CD14-positive monocyte (primary cell): ENCODE measurements around the gene HPGD. TPM values are rescaled to one million over a fixed set of nuclear protein-coding genes. Genes with fewer than 3 reads are reported as not detected.
A peak's percentile ranks its signal among the peaks of the same experiment; 100 is the strongest.

ENCODE experiments used
- DNase-seq, 3 donors: peaks; one replicate each; pipeline ENCODE4 v3.0.0-alpha.2; 2011 to 2022
- H2AFZ ChIP-seq: 2 replicates; pipeline ENCODE4 v1.6.0; 2012; ENCODE audit warnings: mild to moderate bottlenecking, low read depth, low read length, inconsistent platforms; ENCODE audit not compliant: insufficient read depth, poor library complexity, severe bottlenecking
- H3K27ac ChIP-seq, 2 donors: 1 replicate in 1 of 2; 2 replicates in 1 of 2; pipeline ENCODE4 v1.5.1; 2012 to 2013; ENCODE audit warnings: low read length in 2 of 2, control low read depth in 1 of 2, inconsistent platforms in 1 of 2, low read depth in 1 of 2, mild to moderate bottlenecking in 1 of 2
- H3K27me3 ChIP-seq, 2 donors: one replicate each; pipeline versions ENCODE4 v1.6.0 to v1.6.1; 2011 to 2013; ENCODE audit warnings: low read length in 2 of 2; ENCODE audit not compliant: control insufficient read depth in 2 of 2, insufficient read depth in 2 of 2
- H3K36me3 ChIP-seq, 2 donors: replicated peaks in 1 of 2; 1 replicate in 1 of 2; 2 replicates in 1 of 2; pipeline versions ENCODE4 v1.5.1 to v1.6.1; 2012 to 2013; ENCODE audit warnings: low read length in 2 of 2, control low read depth in 1 of 2, inconsistent platforms in 1 of 2, mild to moderate bottlenecking in 1 of 2; ENCODE audit not compliant: insufficient read depth in 2 of 2, control insufficient read depth in 1 of 2
- H3K4me1 ChIP-seq, 2 donors: 1 replicate in 1 of 2; 2 replicates in 1 of 2; pipeline versions ENCODE4 v1.5.1 to v1.6.1; 2012 to 2013; ENCODE audit warnings: low read length in 2 of 2, control low read depth in 1 of 2, inconsistent platforms in 1 of 2, mild to moderate bottlenecking in 1 of 2, moderate library complexity in 1 of 2; ENCODE audit not compliant: insufficient read depth in 2 of 2, control insufficient read depth in 1 of 2
- H3K4me2 ChIP-seq: replicated peaks from 2 replicates; pipeline ENCODE3; 2012; ENCODE audit warnings: low read length, moderate library complexity, mild to moderate bottlenecking; ENCODE audit not compliant: poor library complexity, severe bottlenecking; ENCODE audit errors: extremely low read depth
- H3K4me3 ChIP-seq, 3 experiments: fragments of 200-600 bp in 1 of 3; sonication (generic) in 1 of 3; replicated peaks in 1 of 3; 1 replicate in 2 of 3; 2 replicates in 1 of 3; pipeline ENCODE4 v1.5.1; 2011 to 2013; ENCODE audit warnings: low read length in 3 of 3, mild to moderate bottlenecking in 3 of 3, control low read depth in 2 of 3, low read depth in 2 of 3, inconsistent platforms in 1 of 3, moderate library complexity in 1 of 3
- H3K79me2 ChIP-seq: 2 replicates; pipeline ENCODE4 v1.6.0; 2012; ENCODE audit warnings: mild to moderate bottlenecking, control low read depth, inconsistent platforms, low read length, moderate library complexity; ENCODE audit not compliant: insufficient read depth
- H3K9ac ChIP-seq: 2 replicates; pipeline ENCODE4 v1.6.0; 2017; ENCODE audit warnings: low read length, mild to moderate bottlenecking; ENCODE audit not compliant: insufficient read depth, poor library complexity, severe bottlenecking
- H3K9me3 ChIP-seq, 2 donors: replicated peaks in 1 of 2; 1 replicate in 1 of 2; 2 replicates in 1 of 2; pipeline versions ENCODE4 v1.5.1 to v1.6.1; 2012 to 2013; ENCODE audit warnings: low read length in 2 of 2, control low read depth in 1 of 2; ENCODE audit not compliant: control insufficient read depth in 1 of 2, insufficient read depth in 1 of 2
- H4K20me1 ChIP-seq: 2 replicates; pipeline ENCODE4 v1.6.0; 2012; ENCODE audit warnings: mild to moderate bottlenecking, low read length, control low read depth, moderate library complexity; ENCODE audit not compliant: insufficient read depth
- H3K27ac Mint-ChIP-seq, 7 donors: one replicate each; pipeline ENCODE4 v1.8.0; 2020; ENCODE audit warnings: mild to moderate bottlenecking in 7 of 7, mixed read lengths in 7 of 7, moderate library complexity in 6 of 7, inconsistent platforms in 2 of 7
- H3K27me3 Mint-ChIP-seq, 3 donors: one replicate each; pipeline ENCODE4 v1.8.0; 2021 to 2022; ENCODE audit warnings: low read depth in 3 of 3, mild to moderate bottlenecking in 3 of 3, mixed read lengths in 3 of 3, moderate library complexity in 3 of 3, inconsistent platforms in 1 of 3
- H3K36me3 Mint-ChIP-seq, 2 donors: one replicate each; pipeline ENCODE4 v1.8.0; 2020; ENCODE audit warnings: mixed read lengths in 2 of 2, inconsistent platforms in 1 of 2, mild to moderate bottlenecking in 1 of 2
- H3K4me1 Mint-ChIP-seq: one replicate; pipeline ENCODE4 v1.8.0; 2020; ENCODE audit warnings: mild to moderate bottlenecking, mixed read lengths
- H3K4me3 Mint-ChIP-seq, 2 donors: one replicate each; pipeline ENCODE4 v1.8.0; 2020; ENCODE audit warnings: mild to moderate bottlenecking in 2 of 2, mixed read lengths in 2 of 2, moderate library complexity in 1 of 2
- H3K9me3 Mint-ChIP-seq, 7 donors: one replicate each; pipeline ENCODE4 v1.8.0; 2020 to 2022; ENCODE audit warnings: mixed read lengths in 7 of 7, mild to moderate bottlenecking in 6 of 7, moderate library complexity in 6 of 7, inconsistent platforms in 2 of 7
- WGBS: methylation state at CpG from one replicate; pipeline ENCODE4 v1.1.5; 2013; ENCODE audit warnings: missing lambda C conversion rate; ENCODE audit not compliant: insufficient coverage; 5-methylcytosine and 5-hydroxymethylcytosine counted together
- intact Hi-C, 2 donors: fragments of 100-400 bp; cut with micrococcal nuclease; formaldehyde crosslinking; loops; one replicate each; pipeline versions ENCODE4 v1.15.0 to v1.15.1; 2023
- polyA plus RNA-seq, 3 donors: library from polyadenylated mRNA; depleted of rRNA in 1 of 3; unstranded in 2 of 3; stranded (reverse) in 1 of 3; fragments of 300-500 nt in 2 of 3; fragments of >200 nt in 1 of 3; fragmentation: Illumina TruSeq in 2 of 3; gene quantifications; 1 replicate in 2 of 3; 2 replicates in 1 of 3; pipeline ENCODE4 v1.2.3, GENCODE V29; 2012 to 2021
- TF ChIP-seq, protein P1 (sequence below): fragments of 200-600 bp; IDR thresholded peaks from one replicate; pipeline ENCODE4 v1.8.0; 2022; ENCODE audit warnings: antibody characterized with exemption, mild to moderate bottlenecking

HPGD gene
- polyA plus RNA-seq, 3 donors, result 0.17 to 2.3 (median 1.3) TPM

DNA sequence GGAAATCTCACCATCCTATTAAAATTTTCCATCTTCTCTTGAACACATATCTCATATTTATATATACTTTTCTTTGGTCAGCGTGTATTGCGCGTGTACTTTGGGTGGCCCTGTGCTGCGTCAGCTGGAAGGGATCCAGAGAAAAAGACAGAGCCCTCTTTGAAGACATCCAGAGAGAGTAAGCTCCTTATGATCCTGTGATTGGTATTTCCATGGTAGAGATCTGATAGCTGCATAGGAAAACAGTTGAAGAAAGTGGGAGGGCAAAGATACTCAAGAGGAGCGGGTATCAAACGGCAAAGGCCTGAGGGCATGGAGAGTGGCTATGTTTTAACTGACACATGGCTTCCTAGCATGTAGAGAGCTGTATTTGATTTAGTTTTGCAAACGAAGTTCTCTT is 4.4 kb upstream of the HPGD start:
- Mint-ChIP-seq H3K9me3 (peaks cover 0 to 14% (median 5%) of the 10 kb centered on the region in 7 donors), H3K4me3 (no peak overlapping the region), H3K4me1 (peaks cover 34% of the 10 kb centered on the region), H3K36me3 (no peaks in the 10 kb centered on the region), H3K27ac (no peak overlapping the region), H3K27me3 (peaks cover 33 to 43% (median 35%) of the 10 kb centered on the region in 3 donors)
- no peaks in the 10 kb centered on the region for H3K36me3 ChIP-seq
- no peak overlapping the region for H2AFZ ChIP-seq
- 96% methylated on average over 5 of the region's 7 CpGs for WGBS
- TF ChIP-seq, protein P1, sequence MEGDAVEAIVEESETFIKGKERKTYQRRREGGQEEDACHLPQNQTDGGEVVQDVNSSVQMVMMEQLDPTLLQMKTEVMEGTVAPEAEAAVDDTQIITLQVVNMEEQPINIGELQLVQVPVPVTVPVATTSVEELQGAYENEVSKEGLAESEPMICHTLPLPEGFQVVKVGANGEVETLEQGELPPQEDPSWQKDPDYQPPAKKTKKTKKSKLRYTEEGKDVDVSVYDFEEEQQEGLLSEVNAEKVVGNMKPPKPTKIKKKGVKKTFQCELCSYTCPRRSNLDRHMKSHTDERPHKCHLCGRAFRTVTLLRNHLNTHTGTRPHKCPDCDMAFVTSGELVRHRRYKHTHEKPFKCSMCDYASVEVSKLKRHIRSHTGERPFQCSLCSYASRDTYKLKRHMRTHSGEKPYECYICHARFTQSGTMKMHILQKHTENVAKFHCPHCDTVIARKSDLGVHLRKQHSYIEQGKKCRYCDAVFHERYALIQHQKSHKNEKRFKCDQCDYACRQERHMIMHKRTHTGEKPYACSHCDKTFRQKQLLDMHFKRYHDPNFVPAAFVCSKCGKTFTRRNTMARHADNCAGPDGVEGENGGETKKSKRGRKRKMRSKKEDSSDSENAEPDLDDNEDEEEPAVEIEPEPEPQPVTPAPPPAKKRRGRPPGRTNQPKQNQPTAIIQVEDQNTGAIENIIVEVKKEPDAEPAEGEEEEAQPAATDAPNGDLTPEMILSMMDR, result no peak
- no peak overlapping the region for H3K4me2 ChIP-seq
- no peak overlapping the region for H3K27ac ChIP-seq
- H3K9me3 ChIP-seq, result peaks cover 0 to 18% of the 10 kb centered on the region in 2 donors
- no peak overlapping the region for H3K9ac ChIP-seq
- H3K4me3 ChIP-seq, result no peak overlapping the region
- no peaks in the 10 kb centered on the region for H3K79me2 ChIP-seq
- no peaks in the 10 kb centered on the region for H4K20me1 ChIP-seq
- peaks cover 22 to 25% of the 10 kb centered on the region in 2 donors for H3K4me1 ChIP-seq
- intact Hi-C loops, result loop anchor here in 1 of 2 donors (10.0 kb wide), 1 partner anchor 88 kb away; no protein-coding TSS in a partner anchor
- no peak for DNase-seq
- peaks cover 29 to 39% of the 10 kb centered on the region in 2 donors for H3K27me3 ChIP-seq

DNA sequence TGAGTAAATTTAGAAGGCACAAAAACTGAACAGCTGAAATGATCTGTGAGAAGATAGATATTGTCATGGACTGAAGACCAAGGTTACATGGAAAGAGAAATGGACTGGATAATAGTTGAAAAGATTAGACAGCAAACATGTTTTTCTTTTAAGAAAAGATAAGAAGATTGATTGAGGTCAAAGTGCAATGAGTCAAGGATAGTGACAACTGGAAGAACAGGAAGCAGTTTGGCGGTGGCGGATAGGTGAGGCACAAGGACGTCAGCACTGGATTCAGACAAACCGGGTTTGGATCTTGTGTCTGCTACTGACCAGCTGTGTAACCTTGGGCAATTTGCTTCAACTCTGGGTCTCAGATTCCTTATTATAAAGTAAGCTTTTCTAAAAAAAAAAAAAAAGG is 2.0 kb upstream of the HPGD start:
- intact Hi-C loops, result loop anchor here (5.0 to 10.0 kb wide), 2 partner anchors 68 to 91 kb away; no protein-coding TSS in a partner anchor
- H3K79me2 ChIP-seq, result no peaks in the 10 kb centered on the region
- DNase-seq, result no peak
- H3K4me2 ChIP-seq, result no peak overlapping the region
- H3K27me3 ChIP-seq, result peaks cover 36 to 46% of the 10 kb centered on the region in 2 donors
- peaks cover 46% of the 10 kb centered on the region for H3K4me1 Mint-ChIP-seq
- peaks cover 38 to 49% (median 38%) of the 10 kb centered on the region in 3 donors for H3K27me3 Mint-ChIP-seq
- no peak overlapping the region for H3K9ac ChIP-seq
- H3K36me3 Mint-ChIP-seq, result no peaks in the 10 kb centered on the region
- no peak overlapping the region for H3K4me3 ChIP-seq
- H3K27ac Mint-ChIP-seq, result no peak overlapping the region
- no peak overlapping the region for H3K27ac ChIP-seq
- peak overlapping the region in 1 of 2 donors; percentile 97 for H3K4me3 Mint-ChIP-seq
- no peaks in the 10 kb centered on the region for H3K36me3 ChIP-seq
- TF ChIP-seq, protein P1, result no peak
- peaks cover 0 to 14% (median 5%) of the 10 kb centered on the region in 7 donors for H3K9me3 Mint-ChIP-seq
- peaks cover 38 to 40% of the 10 kb centered on the region in 2 donors for H3K4me1 ChIP-seq
- no peak overlapping the region for H2AFZ ChIP-seq
- H3K9me3 ChIP-seq, result peaks cover 0 to 19% of the 10 kb centered on the region in 2 donors
- 69% methylated on average over 4 of the region's 4 CpGs for WGBS
- H4K20me1 ChIP-seq, result no peaks in the 10 kb centered on the region
